GM12865 (cell line): Measurements from ENCODE around the gene PLAAT3.
A peak's percentile ranks its signal among the peaks of the same experiment; 100 is the strongest.
"Not testable (repeated sequence)": the region's sequence is repeated elsewhere in the genome, so short reads cannot be mapped to it uniquely, and the experiment has no call there.

Experiments used
- DNase-seq: peaks from one replicate; pipeline ENCODE4 v3.0.0; 2010; ENCODE audit warnings: low read depth
- H3K4me3 ChIP-seq: 2 replicates; pipeline ENCODE4 v1.5.1; 2011; ENCODE audit warnings: mild to moderate bottlenecking, low read depth, low read length, control low read depth
- TF ChIP-seq, protein P1 (sequence below): IDR thresholded peaks from 2 replicates; pipeline ENCODE4 v1.5.1; 2011; ENCODE audit warnings: low read length, control low read depth, low read depth, inconsistent platforms; ENCODE audit not compliant: insufficient read depth; ENCODE audit errors: missing control alignments

The PLAAT3 gene

DNA sequence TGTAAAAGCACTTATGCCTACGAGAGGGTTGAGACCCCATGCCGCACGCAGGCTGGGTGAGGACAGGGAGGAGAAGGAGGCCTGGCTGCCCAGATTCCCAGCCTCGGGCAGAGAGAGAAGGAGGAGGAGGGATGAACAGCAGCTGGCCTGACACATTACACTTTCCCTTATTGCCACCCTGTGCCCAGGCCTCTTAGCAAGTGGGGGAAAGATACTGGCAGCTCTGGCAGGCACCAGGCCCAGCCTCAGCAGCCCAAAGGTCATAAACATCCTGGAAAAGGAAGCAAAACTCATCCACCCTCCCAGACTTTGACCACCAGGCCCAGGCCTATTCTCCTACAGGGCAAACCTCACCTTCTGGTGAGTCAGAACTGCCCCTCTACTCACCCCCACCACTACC lies 4.7 kb downstream of the PLAAT3 start:
- H3K4me3 ChIP-seq, result no peak overlapping the region
- no peak for DNase-seq
- TF ChIP-seq, protein P1, sequence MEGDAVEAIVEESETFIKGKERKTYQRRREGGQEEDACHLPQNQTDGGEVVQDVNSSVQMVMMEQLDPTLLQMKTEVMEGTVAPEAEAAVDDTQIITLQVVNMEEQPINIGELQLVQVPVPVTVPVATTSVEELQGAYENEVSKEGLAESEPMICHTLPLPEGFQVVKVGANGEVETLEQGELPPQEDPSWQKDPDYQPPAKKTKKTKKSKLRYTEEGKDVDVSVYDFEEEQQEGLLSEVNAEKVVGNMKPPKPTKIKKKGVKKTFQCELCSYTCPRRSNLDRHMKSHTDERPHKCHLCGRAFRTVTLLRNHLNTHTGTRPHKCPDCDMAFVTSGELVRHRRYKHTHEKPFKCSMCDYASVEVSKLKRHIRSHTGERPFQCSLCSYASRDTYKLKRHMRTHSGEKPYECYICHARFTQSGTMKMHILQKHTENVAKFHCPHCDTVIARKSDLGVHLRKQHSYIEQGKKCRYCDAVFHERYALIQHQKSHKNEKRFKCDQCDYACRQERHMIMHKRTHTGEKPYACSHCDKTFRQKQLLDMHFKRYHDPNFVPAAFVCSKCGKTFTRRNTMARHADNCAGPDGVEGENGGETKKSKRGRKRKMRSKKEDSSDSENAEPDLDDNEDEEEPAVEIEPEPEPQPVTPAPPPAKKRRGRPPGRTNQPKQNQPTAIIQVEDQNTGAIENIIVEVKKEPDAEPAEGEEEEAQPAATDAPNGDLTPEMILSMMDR, result no peak

DNA sequence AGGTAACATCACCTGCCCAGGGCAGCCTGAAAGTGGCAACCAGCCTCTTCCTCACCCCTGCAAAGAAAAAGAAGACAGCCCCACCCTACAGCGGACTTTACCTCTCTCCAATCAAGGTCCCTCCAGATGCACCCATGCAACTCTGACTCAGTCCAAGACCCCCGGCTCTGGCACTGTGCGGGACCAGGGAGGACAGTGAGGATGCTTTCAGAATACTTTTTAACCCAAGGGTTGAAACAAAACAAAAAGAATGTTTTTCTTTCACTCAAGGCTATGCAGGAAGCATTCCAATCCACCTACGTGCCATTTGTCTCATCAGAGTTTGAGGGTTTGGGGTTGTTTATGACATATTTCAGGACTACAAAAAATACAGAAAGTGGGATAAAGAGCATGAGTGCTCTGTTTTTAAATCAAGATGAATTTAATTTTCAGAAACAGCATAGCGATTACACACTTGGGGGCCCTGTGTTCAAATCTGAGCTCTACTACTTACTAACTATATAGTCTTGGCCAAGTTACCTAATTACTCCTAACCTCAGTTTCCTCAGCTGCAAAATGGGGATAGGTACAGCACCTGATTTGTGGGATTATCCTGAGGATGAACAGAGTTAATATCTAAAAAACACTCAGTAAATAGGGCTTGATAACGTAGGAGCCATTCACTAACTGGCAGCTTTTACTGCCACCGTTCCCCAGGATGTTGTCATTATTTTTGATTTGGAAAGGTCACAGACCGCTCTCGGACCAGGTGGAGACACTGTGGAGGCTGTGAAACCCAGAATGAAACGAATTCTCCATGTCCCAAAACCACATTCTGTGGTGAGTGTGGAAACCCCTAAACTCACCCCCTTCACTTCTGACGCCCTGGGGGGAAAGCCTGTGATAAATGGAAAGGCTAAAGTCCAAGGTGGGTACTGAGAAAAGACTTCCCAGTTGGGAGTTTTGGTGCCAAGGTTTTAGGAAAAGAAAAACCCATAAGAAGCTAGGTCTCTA lies 5.6 kb downstream of the PLAAT3 start:
- TF ChIP-seq, protein P1, result no peak
- no peak overlapping the region for H3K4me3 ChIP-seq
- peak; percentile 22 for DNase-seq

DNA sequence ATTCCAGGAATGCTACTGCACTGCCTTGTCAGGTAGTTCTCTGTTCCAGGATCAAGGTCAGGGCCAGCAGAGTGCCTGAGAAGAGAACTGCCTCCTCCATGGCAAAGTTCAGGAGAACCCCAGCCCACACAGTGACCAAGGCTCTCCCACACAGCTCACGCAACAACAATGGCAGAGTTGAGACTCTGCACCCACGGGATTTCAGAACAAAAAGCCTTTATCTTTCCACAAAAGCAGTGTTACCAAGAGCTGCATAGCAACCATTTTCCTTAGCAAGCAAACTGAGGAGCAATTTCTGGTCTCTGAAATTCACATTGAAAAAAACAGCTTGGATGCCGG lies 11.1 kb downstream of the PLAAT3 start:
- H3K4me3 ChIP-seq, result no peak overlapping the region
- TF ChIP-seq, protein P1, result no peak
- DNase-seq, result no peak

DNA sequence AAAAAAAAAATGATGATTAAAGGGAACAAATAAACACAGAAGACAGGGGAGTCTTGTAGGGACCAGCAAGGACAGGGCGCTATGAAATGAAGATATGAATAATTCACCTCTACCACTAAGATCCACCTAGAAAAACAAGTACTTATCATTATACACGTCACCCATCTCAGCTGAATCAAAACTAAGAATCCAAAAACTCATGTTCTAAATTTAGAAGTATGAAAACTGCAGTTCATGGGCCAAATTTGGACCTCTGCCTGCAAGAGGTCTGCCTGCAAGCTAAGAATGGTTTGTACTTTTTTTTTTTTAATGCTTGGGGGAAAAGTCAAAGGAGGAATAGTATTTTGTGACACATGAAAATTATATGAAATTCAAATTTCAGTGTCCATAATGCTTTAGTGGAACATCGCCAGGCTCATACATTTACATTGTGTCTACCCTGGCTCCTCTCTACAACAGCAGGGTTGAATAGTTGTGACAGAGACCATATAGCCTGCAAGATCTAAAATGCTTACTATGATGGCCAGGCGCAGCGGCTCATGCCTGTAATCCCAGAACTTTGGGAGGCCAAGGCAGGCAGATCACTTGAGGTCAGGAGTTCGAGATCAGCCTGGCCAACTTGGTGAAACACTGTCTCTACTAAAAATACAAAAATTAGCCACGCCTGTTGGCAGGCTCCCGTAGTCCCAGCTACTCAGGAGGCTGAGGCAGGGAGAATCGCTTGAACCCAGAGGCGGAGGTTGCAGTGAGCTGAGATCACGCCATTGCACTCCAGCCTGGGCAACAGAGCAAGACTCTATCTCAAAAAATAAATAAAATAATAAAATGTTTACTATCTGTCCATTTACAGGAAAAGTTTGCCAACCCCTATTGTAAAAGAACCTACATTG lies 11.7 kb downstream of the PLAAT3 start:
- not testable (repeated sequence) for DNase-seq, H3K4me3 ChIP-seq

DNA sequence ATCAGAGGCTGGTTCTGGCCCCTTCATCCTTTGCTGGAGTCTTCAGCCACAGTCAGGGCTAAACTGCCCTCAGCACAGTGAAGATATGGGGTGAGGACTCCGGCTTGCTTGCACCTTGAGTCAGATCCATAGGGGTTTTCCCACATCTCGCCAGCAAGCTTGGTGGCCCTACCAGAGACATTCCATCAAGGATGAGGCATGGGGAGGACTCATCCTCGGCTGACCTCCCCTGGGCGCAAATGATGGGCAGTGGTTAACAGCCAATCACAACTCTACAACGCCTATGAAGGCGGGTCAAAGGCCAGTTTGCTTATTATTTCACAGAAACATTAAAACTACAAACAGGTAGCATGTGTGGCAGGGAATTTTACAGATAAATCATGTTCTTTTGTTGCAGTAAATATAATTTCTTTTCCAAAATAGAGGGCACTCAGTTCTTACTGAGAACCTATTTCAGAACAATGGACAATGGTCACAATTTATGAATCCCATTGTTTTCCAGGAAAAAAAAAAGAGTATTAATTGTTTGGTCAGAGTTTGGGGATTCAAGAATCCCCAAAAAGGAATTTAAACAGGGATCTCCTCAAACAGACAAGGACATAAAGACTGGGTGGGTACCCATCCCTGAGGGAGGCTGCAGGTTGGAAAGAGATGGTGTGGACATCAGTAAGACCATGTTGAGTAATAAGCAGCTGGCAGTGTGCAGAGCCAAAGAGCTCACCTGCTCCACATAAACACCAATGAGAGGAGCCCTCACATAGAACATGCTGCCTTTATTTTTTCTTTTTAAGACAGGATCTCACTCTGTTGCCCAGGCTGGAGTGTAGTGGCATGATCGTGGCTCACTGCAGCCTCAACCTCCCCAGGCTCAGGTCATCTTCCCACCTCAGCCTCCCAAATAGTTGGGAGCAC lies 14.8 kb downstream of the PLAAT3 start:
- DNase-seq, result no peak
- no peak overlapping the region for H3K4me3 ChIP-seq
- TF ChIP-seq, protein P1, result no peak

DNA sequence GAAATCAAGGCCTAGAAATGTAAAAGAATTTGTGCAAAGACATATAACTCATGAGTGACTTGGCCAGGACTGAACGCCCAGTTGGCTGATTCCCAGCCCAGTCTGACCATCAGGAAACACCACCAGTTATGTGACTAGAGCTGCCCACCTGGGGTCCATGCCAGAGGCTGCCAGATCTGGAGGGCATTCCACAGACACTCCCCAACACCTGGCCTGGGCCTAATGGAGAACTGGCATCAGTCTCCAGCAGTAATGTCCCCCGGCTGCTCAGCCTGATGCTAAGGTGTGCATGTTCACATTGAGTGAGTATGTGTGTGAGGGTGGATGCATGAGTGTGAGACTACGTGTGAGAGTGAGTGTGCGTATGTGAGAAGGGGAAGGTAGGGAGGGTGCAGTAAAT lies 15.7 kb downstream of the PLAAT3 start:
- TF ChIP-seq, protein P1, result no peak
- no peak for DNase-seq
- H3K4me3 ChIP-seq, result no peak overlapping the region
